Loucy (cell line): ENCODE measurements around the gene CCDC3.

Source experiments
- H2AFZ ChIP-seq: fragments of 200-600 bp; sonication (generic); 2 replicates; pipeline ENCODE4 v1.6.0; 2016; ENCODE audit warnings: antibody characterized with exemption, mild to moderate bottlenecking, low read length, moderate library complexity
- H3F3A ChIP-seq: fragments of 200-600 bp; 2 replicates; pipeline ENCODE4 v1.6.0; 2016; ENCODE audit warnings: antibody characterized with exemption, low read depth, mild to moderate bottlenecking
- H3K27me3 ChIP-seq: fragments of 200-600 bp; sonication (generic); 2 replicates; pipeline ENCODE4 v1.6.1; 2014; ENCODE audit warnings: low read length, mild to moderate bottlenecking; ENCODE audit not compliant: insufficient read depth, poor library complexity, severe bottlenecking
- H3K36me3 ChIP-seq: fragments of 200-600 bp; sonication (generic); 2 replicates; pipeline ENCODE4 v1.6.1; 2016; ENCODE audit warnings: low read length; ENCODE audit not compliant: insufficient read depth
- H3K4me1 ChIP-seq: fragments of 200-600 bp; sonication (generic); 2 replicates; pipeline ENCODE4 v1.5.1; 2014; ENCODE audit warnings: low read length, mild to moderate bottlenecking; ENCODE audit not compliant: insufficient read depth, poor library complexity, severe bottlenecking
- H3K4me2 ChIP-seq: fragments of 200-600 bp; sonication (generic); 2 replicates; pipeline ENCODE4 v1.6.0; 2014; ENCODE audit warnings: antibody characterized with exemption, low read length, low read depth, mild to moderate bottlenecking; ENCODE audit not compliant: poor library complexity, severe bottlenecking
- H3K4me3 ChIP-seq: fragments of 200-600 bp; sonication (generic); 2 replicates; pipeline ENCODE4 v1.5.1; 2014; ENCODE audit warnings: low read length, mild to moderate bottlenecking, mixed read lengths; ENCODE audit not compliant: poor library complexity, severe bottlenecking
- H3K79me2 ChIP-seq: fragments of 200-600 bp; sonication (generic); 2 replicates; pipeline ENCODE4 v1.6.1; 2014; ENCODE audit warnings: low read length; ENCODE audit not compliant: insufficient read depth
- H3K9ac ChIP-seq: fragments of 200-600 bp; sonication (generic); 2 replicates; pipeline ENCODE4 v1.6.0; 2014; ENCODE audit warnings: mild to moderate bottlenecking, low read depth, low read length, moderate library complexity; ENCODE audit not compliant: poor library complexity, severe bottlenecking
- H3K9me2 ChIP-seq: fragments of 200-600 bp; sonication (generic); replicated peaks from 2 replicates; pipeline ENCODE4 v1.6.1; 2016; ENCODE audit warnings: low read depth, low read length, mixed read lengths
- H3K9me3 ChIP-seq: fragments of 200-600 bp; sonication (generic); 2 replicates; pipeline ENCODE4 v1.6.1; 2014; ENCODE audit warnings: mild to moderate bottlenecking, antibody characterized with exemption, low read length, low read depth; ENCODE audit not compliant: insufficient read depth
- H4K20me1 ChIP-seq: fragments of 200-600 bp; sonication (generic); 2 replicates; pipeline ENCODE4 v1.6.0; 2014; ENCODE audit warnings: antibody characterized with exemption, low read length, mild to moderate bottlenecking; ENCODE audit not compliant: insufficient read depth, poor library complexity, severe bottlenecking
- CTCF ChIP-seq: fragments of 200-600 bp; sonication (generic); conservative IDR thresholded peaks from 2 replicates; pipeline ENCODE4 v1.5.1; 2014; ENCODE audit warnings: mild to moderate bottlenecking, antibody characterized with exemption, low read length
- EZH2phosphoT487 ChIP-seq: fragments of 200-600 bp; IDR thresholded peaks from 2 replicates; pipeline ENCODE4 v1.6.1; 2018; ENCODE audit warnings: antibody characterized with exemption, mild to moderate bottlenecking, moderate library complexity, borderline replicate concordance

Gene CCDC3

GRCh38 chr10:12947741-12948140, 53.8 kb downstream of the CCDC3 start:
- H3K4me3 ChIP-seq, result no peak overlapping the region
- H3F3A ChIP-seq, result no peaks in the 10 kb centered on the region
- peaks cover 3% of the 10 kb centered on the region; the same call in 1 of the 2 replicates for H3K9me3 ChIP-seq
- H3K9ac ChIP-seq, result no peak overlapping the region
- no peak overlapping the region for H2AFZ ChIP-seq
- H3K4me2 ChIP-seq, result no peak overlapping the region
- H3K79me2 ChIP-seq, result no peaks in the 10 kb centered on the region
- no peaks in the 10 kb centered on the region for H4K20me1 ChIP-seq
- H3K36me3 ChIP-seq, result no peaks in the 10 kb centered on the region
- no peaks in the 10 kb centered on the region for H3K27me3 ChIP-seq
- H3K9me2 ChIP-seq, result no peaks in the 10 kb centered on the region
- no peak for TF ChIP-seq CTCF
- no peak for TF ChIP-seq EZH2phosphoT487
- no peaks in the 10 kb centered on the region for H3K4me1 ChIP-seq

GRCh38 chr10:12946372-12946771, 55.1 kb downstream of the CCDC3 start:
- Histone ChIP-seq H3K4me1 (no peaks in the 10 kb centered on the region), H3K4me2 (no peak overlapping the region), H3K79me2 (no peaks in the 10 kb centered on the region), H3F3A (no peaks in the 10 kb centered on the region), H2AFZ (no peak overlapping the region), H3K9me2 (no peaks in the 10 kb centered on the region), H4K20me1 (no peaks in the 10 kb centered on the region), H3K9ac (no peak overlapping the region), H3K36me3 (no peaks in the 10 kb centered on the region), H3K4me3 (no peak overlapping the region), H3K27me3 (no peaks in the 10 kb centered on the region), H3K9me3 (no peaks in the 10 kb centered on the region)
- TF ChIP-seq CTCF, result no peak
- no peak for TF ChIP-seq EZH2phosphoT487

GRCh38 chr10:12945690-12946359, 55.7 kb downstream of the CCDC3 start:
- H2AFZ ChIP-seq, result no peak overlapping the region
- no peak overlapping the region for H3K4me2 ChIP-seq
- H3K4me1 ChIP-seq, result no peaks in the 10 kb centered on the region
- H3K9me3 ChIP-seq, result no peaks in the 10 kb centered on the region
- H3K36me3 ChIP-seq, result no peaks in the 10 kb centered on the region
- TF ChIP-seq CTCF, result no peak
- TF ChIP-seq EZH2phosphoT487, result no peak
- H3K4me3 ChIP-seq, result no peak overlapping the region
- H3K9me2 ChIP-seq, result no peaks in the 10 kb centered on the region
- no peaks in the 10 kb centered on the region for H3K79me2 ChIP-seq
- H3K9ac ChIP-seq, result no peak overlapping the region
- H4K20me1 ChIP-seq, result no peaks in the 10 kb centered on the region
- H3F3A ChIP-seq, result no peaks in the 10 kb centered on the region
- H3K27me3 ChIP-seq, result no peaks in the 10 kb centered on the region
